Karpas-422 (cell line): ENCODE measurements around the gene LPO. TPM values are rescaled to one million over a fixed set of nuclear protein-coding genes. Genes with fewer than 3 reads are reported as not detected.

Source experiments
- DNase-seq: peaks from one replicate; pipeline ENCODE4 v3.0.0-alpha.2; 2015
- H2AFZ ChIP-seq: fragments of 200-600 bp; sonication (generic); 2 replicates; pipeline ENCODE4 v1.6.1; 2014; ENCODE audit warnings: antibody characterized with exemption, low read length, mixed read lengths
- H3K27ac ChIP-seq: fragments of 200-600 bp; sonication (generic); 2 replicates; pipeline ENCODE4 v1.5.1; 2014; ENCODE audit warnings: mild to moderate bottlenecking, low read length, moderate library complexity
- H3K27me3 ChIP-seq: fragments of 200-600 bp; sonication (generic); 2 replicates; pipeline ENCODE4 v1.6.1; 2014; ENCODE audit warnings: low read length, mixed read lengths
- H3K36me3 ChIP-seq: fragments of 200-600 bp; sonication (generic); 2 replicates; pipeline ENCODE4 v1.6.1; 2014; ENCODE audit warnings: low read length, mixed read lengths; ENCODE audit not compliant: insufficient read depth
- H3K4me1 ChIP-seq: fragments of 200-600 bp; sonication (generic); 2 replicates; pipeline ENCODE4 v1.6.1; 2014; ENCODE audit warnings: mild to moderate bottlenecking, low read length, mixed read lengths
- H3K4me2 ChIP-seq: fragments of 200-600 bp; sonication (generic); 2 replicates; pipeline ENCODE4 v1.6.1; 2014; ENCODE audit warnings: low read length, low read depth, mild to moderate bottlenecking; ENCODE audit not compliant: poor library complexity, severe bottlenecking
- H3K4me3 ChIP-seq: fragments of 200-600 bp; sonication (generic); 2 replicates; pipeline ENCODE4 v1.5.1; 2014; ENCODE audit warnings: mild to moderate bottlenecking, antibody characterized with exemption, low read length, mixed read lengths
- H3K79me2 ChIP-seq: fragments of 200-600 bp; sonication (generic); 2 replicates; pipeline ENCODE4 v1.6.1; 2014; ENCODE audit warnings: mild to moderate bottlenecking, low read length, mixed read lengths
- H3K9ac ChIP-seq: fragments of 200-600 bp; sonication (generic); 2 replicates; pipeline ENCODE4 v1.6.0; 2014; ENCODE audit warnings: low read length
- H3K9me2 ChIP-seq: fragments of 200-600 bp; sonication (generic), shearing (Covaris generic); replicated peaks from 2 replicates; pipeline ENCODE4 v1.6.0; 2014; ENCODE audit warnings: mild to moderate bottlenecking, low read length, moderate library complexity; ENCODE audit not compliant: insufficient read depth
- H3K9me3 ChIP-seq: fragments of 300-700, 200-600 bp; sonication (generic); 2 replicates; pipeline ENCODE4 v1.6.1; 2014; ENCODE audit warnings: low read length, mixed read lengths
- H4K20me1 ChIP-seq: fragments of 200-600 bp; sonication (generic); 2 replicates; pipeline ENCODE4 v1.6.1; 2014; ENCODE audit warnings: mild to moderate bottlenecking, antibody characterized with exemption, low read length, low read depth; ENCODE audit not compliant: insufficient read depth
- total RNA-seq: library from RNA; depleted of rRNA; stranded (reverse); fragments of >200 nt; shearing (Covaris generic); gene quantifications from 2 replicates; pipeline ENCODE4 v1.2.3, GENCODE V29; 2014; ENCODE audit warnings: low replicate concordance

The LPO gene
- total RNA-seq, 1 experiment from 2014 or later: not detected

DNA sequence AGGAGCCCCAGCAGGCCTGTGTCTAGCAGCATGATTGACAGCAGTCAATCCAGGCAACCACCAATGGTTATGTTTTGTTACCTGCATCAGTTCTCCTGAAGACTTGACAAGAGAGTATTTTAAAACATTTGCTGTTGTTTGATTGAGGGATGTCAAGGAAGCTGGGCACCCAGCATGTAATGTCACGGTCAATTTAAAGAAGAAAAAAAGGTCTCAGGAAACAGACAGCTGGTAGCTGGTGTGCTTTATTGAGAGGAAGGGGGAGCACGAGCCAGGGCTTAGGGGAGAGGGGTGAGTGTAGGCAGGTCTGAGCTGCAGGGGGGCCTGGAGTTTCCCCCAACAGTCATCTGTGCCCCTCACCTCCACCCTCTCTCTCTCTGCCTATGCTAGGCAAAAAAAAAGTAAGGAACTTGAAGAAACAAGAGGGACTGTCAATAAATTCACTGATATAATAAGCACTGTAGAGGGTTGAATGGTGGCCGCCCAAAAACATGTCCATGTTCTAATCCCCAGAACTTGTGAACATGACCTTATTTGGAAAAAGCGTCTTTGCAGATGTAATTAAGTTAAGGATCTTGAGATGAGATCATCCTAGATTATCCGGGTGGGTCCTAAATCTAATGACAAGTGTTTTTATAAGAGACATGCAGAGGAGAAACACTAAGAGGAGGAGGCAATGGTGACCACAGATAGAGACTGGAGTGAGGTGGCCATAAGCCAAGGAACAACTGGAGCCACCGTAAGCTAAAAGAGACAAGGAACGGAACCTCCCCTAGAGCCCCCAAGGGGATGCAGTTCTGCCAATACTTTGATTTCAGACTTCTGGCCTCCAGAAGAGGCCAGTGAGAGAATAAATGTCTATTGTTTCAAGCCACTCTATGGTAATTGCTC is 75.7 kb downstream of the LPO start:
- no peak overlapping the region for H3K9ac ChIP-seq
- H3K4me3 ChIP-seq: no peak overlapping the region
- no peak overlapping the region for H3K27ac ChIP-seq
- H2AFZ ChIP-seq: no peak overlapping the region
- H3K9me3 ChIP-seq: no peaks in the 10 kb centered on the region
- no peaks in the 10 kb centered on the region for H4K20me1 ChIP-seq
- H3K9me2 ChIP-seq: no peaks in the 10 kb centered on the region
- peaks cover 5% of the 10 kb centered on the region; the same call in 1 of the 2 replicates for H3K4me1 ChIP-seq
- H3K79me2 ChIP-seq: no peaks in the 10 kb centered on the region
- H3K36me3 ChIP-seq: peaks cover 4% of the 10 kb centered on the region
- H3K4me2 ChIP-seq: no peak overlapping the region
- DNase-seq: no peak
- no peaks in the 10 kb centered on the region for H3K27me3 ChIP-seq

- Histone ChIP-seq H3K9ac (no peak overlapping the region), H3K36me3 (peaks cover 4% of the 10 kb centered on the region), H3K9me2 (no peaks in the 10 kb centered on the region), H2AFZ (no peak overlapping the region), H3K4me2 (no peak overlapping the region), H3K9me3 (no peaks in the 10 kb centered on the region), H3K4me1 (peaks cover 5% of the 10 kb centered on the region; the same call in 1 of the 2 replicates), H3K27me3 (no peaks in the 10 kb centered on the region), H3K27ac (no peak overlapping the region), H4K20me1 (no peaks in the 10 kb centered on the region), H3K79me2 (no peaks in the 10 kb centered on the region), H3K4me3 (no peak overlapping the region)
- no peak for DNase-seq
These were observed 76.3 kb downstream of the LPO start for GRCh38 chr17:58314706-58315015.

DNA sequence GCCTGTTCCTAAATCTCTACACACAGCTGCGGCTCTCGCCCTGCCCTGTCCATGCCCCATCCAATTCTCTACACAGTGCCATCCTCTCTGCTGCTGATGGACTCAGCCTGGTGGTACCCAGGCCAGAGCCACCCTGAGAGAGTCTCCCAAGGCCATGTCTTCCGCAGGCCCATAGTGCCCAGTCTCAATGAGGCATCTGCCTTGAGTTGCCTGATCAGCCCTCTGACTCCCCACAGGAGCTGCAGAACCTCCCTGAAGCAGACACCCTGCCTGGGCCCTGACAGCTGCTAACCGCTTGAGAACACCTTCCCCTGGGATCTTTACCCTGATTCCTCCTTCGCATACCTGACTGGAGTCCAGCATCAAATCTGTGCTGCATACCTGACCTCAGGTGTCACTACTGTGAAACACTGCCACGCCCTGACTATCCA is 76.9 kb downstream of the LPO start:
- Histone ChIP-seq H3K9ac (no peak overlapping the region), H3K36me3 (peaks cover 4% of the 10 kb centered on the region), H3K27me3 (no peaks in the 10 kb centered on the region), H2AFZ (no peak overlapping the region), H3K4me1 (peaks cover 5% of the 10 kb centered on the region; the same call in 1 of the 2 replicates), H3K4me3 (no peak overlapping the region), H3K79me2 (no peaks in the 10 kb centered on the region), H3K9me2 (no peaks in the 10 kb centered on the region), H3K4me2 (no peak overlapping the region), H3K27ac (no peak overlapping the region), H4K20me1 (no peaks in the 10 kb centered on the region), H3K9me3 (no peaks in the 10 kb centered on the region)
- DNase-seq: no peak

- Histone ChIP-seq H3K27me3 (no peaks in the 10 kb centered on the region), H3K9me3 (no peaks in the 10 kb centered on the region), H2AFZ (no peak overlapping the region), H4K20me1 (no peaks in the 10 kb centered on the region), H3K4me3 (no peak overlapping the region), H3K4me2 (no peak overlapping the region), H3K36me3 (peaks cover 4% of the 10 kb centered on the region), H3K27ac (no peak overlapping the region), H3K9ac (no peak overlapping the region), H3K4me1 (peaks cover 5% of the 10 kb centered on the region; the same call in 1 of the 2 replicates), H3K9me2 (no peaks in the 10 kb centered on the region), H3K79me2 (no peaks in the 10 kb centered on the region)
- DNase-seq: no peak
These were observed 77.4 kb downstream of the LPO start for GRCh38 chr17:58315750-58316149.

GRCh38 chr17:58316260-58316960 is 78.0 kb downstream of the LPO start:
- Histone ChIP-seq H3K4me1 (peaks cover 5% of the 10 kb centered on the region; the same call in 1 of the 2 replicates), H2AFZ (no peak overlapping the region), H3K27ac (no peak overlapping the region), H3K4me2 (no peak overlapping the region), H3K79me2 (no peaks in the 10 kb centered on the region), H3K9me2 (no peaks in the 10 kb centered on the region), H3K36me3 (peaks cover 4% of the 10 kb centered on the region), H3K4me3 (no peak overlapping the region), H3K9me3 (no peaks in the 10 kb centered on the region), H4K20me1 (no peaks in the 10 kb centered on the region), H3K27me3 (no peaks in the 10 kb centered on the region), H3K9ac (no peak overlapping the region)
- no peak for DNase-seq

- H3K9ac ChIP-seq: no peak overlapping the region
- no peaks in the 10 kb centered on the region for H3K27me3 ChIP-seq
- no peak overlapping the region for H3K4me3 ChIP-seq
- no peaks in the 10 kb centered on the region for H3K9me3 ChIP-seq
- H4K20me1 ChIP-seq: no peaks in the 10 kb centered on the region
- no peak overlapping the region for H2AFZ ChIP-seq
- H3K36me3 ChIP-seq: peaks cover 7% of the 10 kb centered on the region
- no peaks in the 10 kb centered on the region for H3K9me2 ChIP-seq
- no peaks in the 10 kb centered on the region for H3K79me2 ChIP-seq
- peaks cover 5% of the 10 kb centered on the region; the same call in 1 of the 2 replicates for H3K4me1 ChIP-seq
- H3K4me2 ChIP-seq: no peak overlapping the region
- H3K27ac ChIP-seq: no peak overlapping the region
- DNase-seq: peak; percentile 87
These were observed 79.2 kb downstream of the LPO start for GRCh38 chr17:58317421-58318064.

DNA sequence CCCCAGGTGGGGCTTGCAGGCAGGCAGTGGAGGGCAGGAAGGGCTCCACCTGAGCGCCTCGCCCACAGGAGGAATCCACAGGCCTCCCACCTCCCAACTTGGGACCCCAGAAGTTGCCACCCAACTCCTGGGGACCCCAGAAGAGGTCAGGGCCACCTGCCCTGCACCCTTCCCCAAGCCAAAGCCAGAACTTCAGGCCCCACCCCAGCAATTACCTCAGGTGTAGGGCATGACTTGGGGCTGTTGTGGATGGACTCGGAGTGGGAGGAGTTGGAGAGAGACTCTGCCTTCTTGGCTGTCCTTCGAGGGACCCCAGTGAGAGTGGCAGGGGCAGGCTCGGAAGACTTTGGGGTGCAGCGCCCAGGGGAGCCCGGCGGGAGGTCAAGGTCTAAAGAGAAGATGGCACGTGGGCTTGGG is 79.7 kb downstream of the LPO start:
- no peaks in the 10 kb centered on the region for H3K79me2 ChIP-seq
- H3K4me2 ChIP-seq: no peak overlapping the region
- H3K27me3 ChIP-seq: no peaks in the 10 kb centered on the region
- peaks cover 7% of the 10 kb centered on the region for H3K36me3 ChIP-seq
- H3K9me3 ChIP-seq: no peaks in the 10 kb centered on the region
- no peak overlapping the region for H3K27ac ChIP-seq
- no peak overlapping the region for H3K4me3 ChIP-seq
- H3K9me2 ChIP-seq: no peaks in the 10 kb centered on the region
- H3K9ac ChIP-seq: no peak overlapping the region
- no peak overlapping the region for H2AFZ ChIP-seq
- no peak for DNase-seq
- peaks cover 5% of the 10 kb centered on the region; the same call in 1 of the 2 replicates for H3K4me1 ChIP-seq
- H4K20me1 ChIP-seq: no peaks in the 10 kb centered on the region
